Stromal cell of bone marrow (primary cell): Measurements from ENCODE around the gene MAGOH.
A peak's percentile ranks its signal among the peaks of the same experiment; 100 is the strongest.
"Not testable (repeated sequence)": the region's sequence is repeated elsewhere in the genome, so short reads cannot be mapped to it uniquely, and the experiment has no call there.

Experiments
- DNase-seq: peaks from one replicate; pipeline ENCODE4 v3.0.0-alpha.2; 2012; ENCODE audit warnings: low read depth

Gene MAGOH

GRCh38 chr1:53238197-53239155 lies at the start of gene MAGOH:
TSS of gene MAGOH (minus strand) at chr1:53238518. CDS start at chr1:53238448, 70 bp downstream.
- DNase-seq, result peak; percentile 91

- no peak for DNase-seq
Observed at GRCh38 chr1:53286955-53287354, 48.6 kb upstream of the MAGOH start.

GRCh38 chr1:53285969-53286760 lies 47.8 kb upstream of the MAGOH start:
- no peak for DNase-seq

GRCh38 chr1:53285546-53285945 lies 47.2 kb upstream of the MAGOH start:
- no peak for DNase-seq

- DNase-seq, result no peak
Observed at GRCh38 chr1:53284224-53285020, 46.1 kb upstream of the MAGOH start.

GRCh38 chr1:53283156-53283555 lies 44.8 kb upstream of the MAGOH start:
- DNase-seq, result not testable (repeated sequence)

GRCh38 chr1:53281133-53281532 lies 42.8 kb upstream of the MAGOH start:
- DNase-seq, result no peak

- no peak for DNase-seq
Observed at GRCh38 chr1:53280496-53280895, 42.2 kb upstream of the MAGOH start.

- no peak for DNase-seq
Observed at GRCh38 chr1:53279296-53280200, 41.2 kb upstream of the MAGOH start.

GRCh38 chr1:53278298-53278725 lies 40.0 kb upstream of the MAGOH start:
- DNase-seq, result no peak

GRCh38 chr1:53277326-53277725 lies 39.0 kb upstream of the MAGOH start:
- DNase-seq, result no peak

GRCh38 chr1:53276902-53277281 lies 38.6 kb upstream of the MAGOH start:
- no peak for DNase-seq

GRCh38 chr1:53276153-53276901 lies 38.0 kb upstream of the MAGOH start:
- DNase-seq, result no peak

- no peak for DNase-seq
Observed at GRCh38 chr1:53275566-53275965, 37.2 kb upstream of the MAGOH start.

- no peak for DNase-seq
Observed at GRCh38 chr1:53274541-53275185, 36.3 kb upstream of the MAGOH start.

- DNase-seq, result no peak
Observed at GRCh38 chr1:53274026-53274425, 35.7 kb upstream of the MAGOH start.

GRCh38 chr1:53273526-53273925 lies 35.2 kb upstream of the MAGOH start:
- no peak for DNase-seq

GRCh38 chr1:53272349-53272748 lies 34.0 kb upstream of the MAGOH start:
- no peak for DNase-seq

- DNase-seq, result no peak
Observed at GRCh38 chr1:53271446-53272090, 33.2 kb upstream of the MAGOH start.
